B cell (primary cell): ENCODE results near the gene DGCR6L.

Source experiments
- CTCF ChIP-seq: fragments of 200-600 bp; IDR thresholded peaks from one replicate; pipeline ENCODE4 v1.8.0; 2022; ENCODE audit warnings: antibody characterized with exemption, mild to moderate bottlenecking
- EZH2 ChIP-seq: IDR thresholded peaks from 2 replicates; pipeline ENCODE4 v1.6.1; 2012; ENCODE audit warnings: borderline replicate concordance, low read depth, mild to moderate bottlenecking, moderate library complexity, low read length; ENCODE audit not compliant: insufficient read depth, poor library complexity, severe bottlenecking

DNA sequence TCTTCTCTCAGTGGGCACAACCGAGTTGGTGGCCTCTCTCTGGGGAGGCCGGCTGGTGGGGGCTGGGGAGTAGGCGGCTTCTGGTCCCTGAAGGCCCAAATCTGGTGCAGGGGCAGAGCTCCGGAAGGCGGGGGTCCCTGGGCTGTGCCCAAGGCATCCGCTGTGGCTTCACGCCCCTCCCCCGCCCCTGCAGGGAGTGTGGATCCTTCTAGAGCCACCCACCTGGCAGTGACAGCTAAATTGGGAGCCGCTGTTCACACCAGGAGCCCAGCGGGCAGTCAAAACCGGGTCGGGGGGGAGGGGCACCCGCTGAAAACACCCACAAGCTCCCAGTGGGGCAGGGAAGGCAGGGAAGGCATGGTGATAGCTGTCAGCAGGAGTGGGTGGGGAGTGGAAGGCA, 47.2 kb downstream of the DGCR6L start:
- TF ChIP-seq CTCF (no peak), EZH2 (no peak)
